NCI-H1436 (cell line): ENCODE measurements around the gene BBLN.

Experiments used
- DNase-seq: peaks from one replicate; lab custom pipeline; 2025; lab: John Stamatoyannopoulos, UW

The BBLN gene

DNA sequence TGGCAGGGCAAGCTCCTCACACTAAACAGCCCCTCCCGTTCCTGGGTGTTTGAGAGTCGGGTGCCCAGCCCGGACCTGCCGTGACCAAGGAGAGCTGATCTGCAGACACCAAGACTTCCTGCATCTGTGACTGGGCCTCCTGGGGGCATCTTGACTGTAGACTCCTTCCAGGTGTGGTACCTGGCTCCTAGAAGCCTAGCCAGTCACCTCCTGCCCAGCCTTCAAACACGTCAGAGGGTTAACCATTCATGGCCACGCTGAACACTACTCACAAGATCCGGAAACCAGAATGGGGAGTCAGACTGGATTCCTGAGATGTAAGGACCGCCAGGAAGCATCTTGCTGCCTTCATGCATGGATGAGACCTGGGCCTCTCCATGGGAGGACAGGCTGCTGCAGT, 14.5 kb upstream of the BBLN start:
- DNase-seq, result no peak

DNA sequence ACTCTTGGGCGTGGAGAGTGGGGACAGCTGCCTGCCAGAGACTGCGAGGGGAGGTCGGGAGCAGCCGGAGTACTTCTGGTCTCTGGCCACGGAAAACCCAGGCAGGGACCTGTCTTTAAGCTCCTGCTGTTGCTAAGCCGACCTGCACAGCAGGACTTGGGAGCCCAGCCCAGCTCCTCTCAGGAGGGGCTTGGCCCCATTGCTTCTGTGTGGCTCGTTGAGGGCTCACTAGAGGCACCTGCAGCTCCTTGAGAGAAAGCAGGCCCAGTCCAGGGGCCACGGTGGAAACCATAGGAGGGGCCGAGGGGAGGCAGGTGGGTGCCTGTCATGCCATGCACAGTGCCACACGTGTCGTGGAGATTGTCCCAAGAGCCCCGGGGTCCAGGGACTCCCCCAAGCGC, 14.1 kb upstream of the BBLN start:
- no peak for DNase-seq

DNA sequence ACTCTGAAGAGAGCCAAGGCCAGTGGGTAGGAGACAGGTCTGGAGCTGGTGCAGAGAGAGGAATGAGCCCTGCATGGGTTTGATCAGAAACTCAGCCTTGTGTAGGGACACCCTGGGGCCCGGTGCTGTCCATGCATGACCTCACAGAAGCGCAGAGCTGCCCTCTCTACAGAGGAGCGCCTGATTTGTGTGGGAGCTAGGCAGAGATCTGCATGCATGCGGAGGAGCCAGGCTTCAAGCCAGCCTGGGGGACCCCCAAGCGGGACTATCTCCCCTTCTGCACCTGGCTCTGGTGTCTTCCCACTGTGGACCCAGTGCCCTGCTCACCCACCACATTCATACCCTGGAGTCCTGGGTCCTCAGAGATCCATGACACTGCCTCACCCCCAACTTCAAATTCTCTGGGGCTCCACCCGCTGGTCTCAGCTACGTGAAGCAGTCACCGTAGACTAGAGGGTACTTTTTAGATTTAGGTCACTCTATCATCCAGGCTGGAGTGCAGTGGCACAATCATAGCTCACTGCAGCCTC, 13.4 kb upstream of the BBLN start:
- DNase-seq, result no peak

DNA sequence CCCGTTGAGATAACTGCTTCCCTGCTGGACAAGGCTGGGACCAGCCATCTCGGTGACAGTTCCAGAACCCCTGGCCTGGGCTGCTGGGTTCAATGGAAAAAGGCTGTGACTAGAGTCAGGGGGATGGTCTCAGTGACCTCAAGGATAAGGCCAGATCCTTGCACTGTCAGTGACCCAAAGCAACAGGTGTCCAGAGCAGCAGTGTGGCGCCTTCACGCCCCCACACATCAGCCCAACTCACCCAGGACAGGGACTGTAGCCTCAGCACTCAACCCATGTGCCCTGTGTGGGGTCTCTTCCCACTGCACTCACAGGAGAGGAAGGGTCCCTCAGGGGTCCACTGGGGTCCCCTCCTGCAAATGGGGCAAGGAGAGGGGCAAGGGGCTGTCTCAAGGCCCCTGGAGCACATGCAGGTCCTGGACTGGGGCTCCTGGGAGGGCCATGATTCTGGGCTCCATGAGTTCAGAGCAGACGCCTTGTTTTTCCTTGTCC, 11.5 kb upstream of the BBLN start:
- no peak for DNase-seq

DNA sequence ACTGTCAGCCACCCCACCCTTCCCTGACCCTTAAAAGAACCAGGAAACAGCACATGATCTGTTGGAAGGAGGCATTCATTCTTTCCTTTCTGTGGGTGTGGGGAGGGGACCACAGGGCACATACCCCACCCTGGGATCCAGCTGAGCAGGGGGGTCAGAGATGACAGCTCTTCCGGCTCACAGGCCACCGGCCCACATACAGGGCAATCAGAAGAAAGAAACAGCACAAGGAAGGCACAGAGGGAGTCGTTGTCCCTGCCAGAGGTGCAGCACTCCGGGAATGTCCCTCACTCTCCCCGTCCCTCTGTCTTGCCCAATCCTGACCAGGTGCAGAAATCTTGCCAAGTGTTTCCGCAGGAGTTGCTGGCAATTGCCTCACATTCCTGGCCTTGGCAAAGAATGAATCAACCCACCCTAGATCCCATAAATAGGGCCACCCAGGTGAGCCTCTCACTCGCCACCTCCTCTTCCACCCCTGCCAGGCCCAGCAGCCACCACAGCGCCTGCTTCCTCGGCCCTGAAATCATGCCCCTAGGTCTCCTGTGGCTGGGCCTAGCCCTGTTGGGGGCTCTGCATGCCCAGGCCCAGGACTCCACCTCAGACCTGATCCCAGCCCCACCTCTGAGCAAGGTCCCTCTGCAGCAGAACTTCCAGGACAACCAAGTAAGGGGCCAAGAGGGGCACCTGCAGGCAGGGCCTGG, 10.9 kb upstream of the BBLN start, which contains the start of gene LCN2:
LCN2 (plus strand) TSS at position 453 of the 701 bp plus-strand sequence; CDS start at position 526, 73 bp downstream.
- DNase-seq, result no peak

DNA sequence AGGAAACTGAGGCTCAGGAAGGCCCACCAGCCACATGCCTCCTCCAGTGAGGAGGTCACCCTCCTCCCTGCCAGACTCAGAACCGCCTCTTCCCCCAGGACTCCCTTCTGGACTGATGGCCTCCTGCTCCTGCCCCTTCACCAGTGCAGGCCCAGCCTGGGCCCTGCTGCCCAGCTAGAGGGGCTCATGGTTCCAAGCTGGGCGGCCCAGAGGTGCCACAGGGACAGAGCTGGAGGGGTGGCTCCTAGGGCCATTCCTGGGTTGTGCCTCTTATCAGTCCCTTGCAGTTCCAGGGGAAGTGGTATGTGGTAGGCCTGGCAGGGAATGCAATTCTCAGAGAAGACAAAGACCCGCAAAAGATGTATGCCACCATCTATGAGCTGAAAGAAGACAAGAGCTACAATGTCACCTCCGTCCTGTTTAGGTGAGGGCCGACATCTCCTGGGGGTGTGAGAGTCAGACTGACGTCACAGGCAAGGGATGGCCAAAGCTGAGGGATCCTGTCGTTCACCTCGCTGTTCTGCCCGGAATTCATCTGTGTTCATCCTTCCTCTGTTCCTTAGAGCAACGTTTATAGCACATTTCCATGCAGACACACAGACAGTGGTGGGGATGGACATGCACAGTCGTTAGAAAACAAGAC, 10.0 kb upstream of the BBLN start:
- DNase-seq, result no peak

DNA sequence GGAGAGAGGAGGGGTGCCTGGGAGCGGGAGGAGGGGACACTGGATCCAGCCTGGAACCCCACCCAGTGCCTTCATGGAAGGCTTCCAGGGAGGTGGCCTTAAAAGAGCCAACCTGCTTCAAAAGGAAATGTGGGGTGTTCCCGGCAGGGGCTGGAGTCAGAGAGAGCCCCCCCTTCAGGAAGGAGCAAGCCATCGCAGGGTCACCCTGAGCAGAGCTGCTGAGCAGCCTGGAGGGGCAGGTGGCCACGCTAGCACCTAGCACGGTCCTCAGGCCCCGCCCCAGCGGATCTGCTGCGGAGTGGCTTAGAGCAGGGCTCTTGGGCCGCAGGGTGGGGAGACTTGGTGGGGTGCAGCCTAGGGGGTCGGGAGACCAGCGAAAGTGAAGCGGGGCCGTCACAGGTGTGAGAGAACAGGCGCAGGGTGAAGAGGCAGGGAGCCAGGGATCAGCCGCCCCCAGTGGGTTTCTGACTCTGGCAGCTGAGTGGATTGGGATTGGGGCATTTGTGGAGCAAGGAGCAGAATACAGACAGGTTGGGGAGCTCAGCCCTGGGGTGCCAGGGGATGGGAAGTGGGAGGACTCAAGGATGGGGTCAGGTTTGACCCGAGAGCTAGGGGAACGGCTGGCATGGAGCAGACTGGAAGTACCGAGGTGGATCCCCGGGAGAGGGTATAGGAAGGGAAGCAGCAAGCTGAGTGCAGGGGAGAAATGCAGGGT, 9.3 kb upstream of the BBLN start:
- peak; percentile 28 for DNase-seq

DNA sequence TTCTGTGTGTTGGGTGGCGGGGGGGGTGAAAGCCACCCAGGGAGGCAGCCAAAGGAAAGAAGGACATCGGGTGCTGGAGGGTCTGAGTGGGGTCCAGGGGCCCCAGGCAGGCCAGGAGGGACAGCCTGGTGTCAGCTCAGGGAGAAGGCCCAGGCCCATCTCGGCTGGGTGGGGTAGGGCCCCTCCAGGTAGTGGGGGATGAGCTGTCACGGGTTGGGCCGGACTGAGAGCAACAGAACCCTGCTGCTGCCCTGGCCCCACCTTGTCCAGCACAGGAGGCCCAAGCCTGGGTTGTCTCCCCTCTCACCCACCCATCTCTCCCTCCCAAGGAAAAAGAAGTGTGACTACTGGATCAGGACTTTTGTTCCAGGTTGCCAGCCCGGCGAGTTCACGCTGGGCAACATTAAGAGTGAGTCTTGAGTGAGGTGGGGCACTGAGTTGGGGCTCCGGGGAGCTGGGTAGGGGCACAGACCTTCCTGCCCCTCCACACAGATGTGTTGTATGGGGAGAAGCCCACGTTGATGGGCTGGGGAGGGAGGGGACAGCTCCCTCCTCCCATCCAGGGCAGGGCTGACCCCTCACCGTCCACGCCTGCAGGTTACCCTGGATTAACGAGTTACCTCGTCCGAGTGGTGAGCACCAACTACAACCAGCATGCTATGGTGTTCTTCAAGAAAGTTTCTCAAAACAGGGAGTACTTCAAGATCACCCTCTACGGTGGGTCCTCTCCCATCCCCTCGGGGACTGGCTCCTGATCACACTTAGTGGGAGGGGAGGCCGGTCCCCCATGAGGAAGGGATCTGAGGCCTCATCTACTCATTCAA, 8.5 kb upstream of the BBLN start:
- DNase-seq, result no peak

DNA sequence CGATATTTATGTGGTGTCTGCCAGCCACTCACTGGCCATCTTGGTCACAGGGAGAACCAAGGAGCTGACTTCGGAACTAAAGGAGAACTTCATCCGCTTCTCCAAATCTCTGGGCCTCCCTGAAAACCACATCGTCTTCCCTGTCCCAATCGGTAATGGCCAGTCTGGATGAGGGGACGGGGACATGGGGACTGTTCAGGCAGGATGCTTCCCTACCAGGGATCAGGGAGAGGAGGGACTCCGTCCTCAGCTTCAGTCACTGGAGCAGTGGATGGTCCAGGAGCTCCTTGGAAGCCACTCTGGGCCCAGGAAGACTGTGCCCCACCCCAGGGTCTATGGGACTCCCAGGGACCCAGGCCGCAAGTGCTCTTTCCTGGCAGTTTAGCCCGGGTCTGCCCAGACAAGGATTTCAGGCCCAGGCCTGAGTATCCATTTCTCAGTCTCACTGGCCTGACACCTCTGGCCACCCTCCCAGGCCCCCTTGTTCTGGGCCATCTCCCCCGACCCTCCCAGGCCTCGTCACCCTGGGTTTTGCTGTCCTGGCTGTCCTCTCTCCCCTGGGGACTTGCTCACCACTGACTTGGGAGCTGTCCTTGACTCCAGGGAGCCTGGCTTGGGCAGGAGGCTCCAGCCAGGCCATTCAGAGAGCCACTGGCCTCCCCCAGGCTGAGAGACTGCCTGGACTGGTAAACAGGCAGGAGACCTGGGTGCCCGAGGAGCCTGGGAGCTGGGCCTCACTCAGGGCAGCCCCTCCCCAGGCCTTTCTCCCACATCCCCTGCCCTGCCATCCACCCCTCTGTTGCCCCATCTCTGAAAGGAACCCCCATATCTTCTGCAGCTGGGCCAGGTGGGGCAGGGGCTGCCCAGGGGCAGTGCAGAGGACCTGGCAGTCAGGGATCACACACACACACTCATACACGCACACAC, 7.7 kb upstream of the BBLN start:
- DNase-seq, result no peak

DNA sequence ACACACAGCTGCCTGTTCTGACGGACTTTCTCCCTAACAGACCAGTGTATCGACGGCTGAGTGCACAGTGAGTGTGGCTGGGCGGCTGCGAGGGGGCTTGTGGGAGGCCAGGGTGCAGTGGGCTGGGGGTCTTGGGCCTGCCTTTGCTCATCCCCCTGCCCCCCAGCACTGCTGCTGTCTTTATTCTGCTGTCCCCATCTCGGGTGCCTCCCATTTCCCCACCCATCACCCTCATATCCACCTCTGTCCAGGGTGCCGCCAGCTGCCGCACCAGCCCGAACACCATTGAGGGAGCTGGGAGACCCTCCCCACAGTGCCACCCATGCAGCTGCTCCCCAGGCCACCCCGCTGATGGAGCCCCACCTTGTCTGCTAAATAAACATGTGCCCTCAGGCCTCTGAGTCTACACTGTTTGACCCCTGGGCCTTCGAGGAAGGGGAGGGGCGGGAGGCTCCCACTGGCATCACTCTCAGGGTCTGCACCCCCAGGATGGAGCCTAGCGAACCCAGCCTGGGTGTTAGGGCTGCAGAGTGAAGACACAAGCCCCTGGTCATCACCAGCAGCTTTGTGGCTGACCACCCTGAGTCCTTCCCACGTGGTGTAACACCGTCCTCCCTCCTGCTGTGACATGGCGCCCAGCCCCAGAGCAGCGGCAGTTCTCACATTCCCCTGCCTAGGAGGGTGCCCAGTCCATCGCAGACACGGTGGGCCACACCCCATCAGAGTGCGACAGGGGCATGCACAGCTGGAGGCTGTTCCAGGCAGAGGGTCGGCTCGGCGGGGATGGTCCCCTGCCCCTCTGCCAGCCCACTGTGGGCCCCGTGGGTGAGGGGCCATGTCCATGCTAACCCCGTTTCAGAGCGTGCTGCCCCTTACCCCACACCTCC, 6.8 kb upstream of the BBLN start:
- no peak for DNase-seq

DNA sequence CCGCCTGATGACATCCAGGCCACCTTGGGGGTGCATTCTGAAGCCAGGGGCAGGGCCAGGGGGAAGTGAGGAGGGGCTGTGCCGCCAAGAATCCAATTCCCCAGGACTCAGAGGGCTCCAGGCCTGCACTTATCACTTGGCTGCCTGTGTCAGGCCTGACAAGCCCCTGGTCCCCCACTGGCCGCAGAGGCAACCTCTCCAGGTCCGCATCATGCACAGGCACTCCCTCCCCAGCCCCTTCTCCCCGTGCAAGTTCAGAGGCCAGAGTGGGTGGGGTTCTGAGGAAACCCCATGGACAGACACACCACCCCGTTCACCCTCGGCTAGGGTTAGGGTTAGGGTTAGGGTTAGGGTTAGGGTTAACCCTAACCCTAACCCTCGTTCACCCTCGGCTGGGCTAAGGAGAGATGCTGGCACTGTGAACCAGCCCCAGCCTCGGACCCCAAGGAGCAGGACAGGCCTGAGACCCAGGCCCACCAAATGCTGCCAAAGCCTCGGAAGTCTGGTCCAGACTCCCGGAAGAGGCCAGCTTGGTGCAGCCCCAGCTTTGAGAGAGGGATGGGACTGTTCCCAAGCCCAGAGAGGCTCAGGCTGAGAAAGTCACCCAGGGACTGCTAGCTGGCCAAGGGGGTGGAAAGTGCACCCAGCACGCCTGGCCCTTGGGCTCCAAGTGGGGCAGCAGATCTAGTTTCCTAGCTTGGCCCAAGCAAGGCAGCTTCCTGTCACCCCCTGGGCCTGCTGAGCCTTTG, 5.9 kb upstream of the BBLN start:
- no peak for DNase-seq

DNA sequence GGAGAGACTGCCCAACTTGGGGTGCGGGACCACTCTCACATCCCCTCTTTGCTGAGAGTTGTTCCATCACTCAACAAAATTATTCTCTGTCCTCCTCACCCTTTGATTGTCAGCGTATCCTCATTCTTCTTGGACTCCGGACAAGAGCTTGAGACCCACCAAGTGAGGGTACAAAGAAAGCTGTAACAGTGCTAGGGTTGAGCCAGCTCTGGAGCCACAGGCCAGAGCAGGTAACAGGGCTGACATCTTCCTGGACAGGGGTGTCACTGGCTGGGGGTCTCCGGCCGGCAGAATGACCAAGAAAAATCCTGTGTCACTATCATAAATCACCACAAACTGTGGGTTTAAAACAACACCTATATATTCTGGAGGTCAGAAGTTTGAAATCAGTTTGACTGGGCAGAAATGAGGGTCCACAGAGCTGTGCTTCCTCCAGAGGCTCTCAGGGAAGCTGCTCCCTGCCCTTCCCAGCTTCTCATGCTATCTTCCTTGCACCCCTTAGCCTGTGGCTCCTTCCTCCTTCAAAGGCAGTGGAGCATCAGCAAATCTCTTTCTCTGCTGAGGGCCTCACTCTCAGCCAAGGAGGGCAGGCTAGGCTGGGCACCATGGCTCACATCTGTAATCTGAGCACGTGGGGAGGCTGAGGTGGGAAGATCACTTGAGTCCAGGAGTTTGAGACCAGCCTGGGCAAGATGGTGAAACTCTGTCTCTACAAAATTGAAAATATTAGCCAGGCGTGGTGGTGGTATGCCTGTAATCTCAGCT, 4.1 kb upstream of the BBLN start:
- DNase-seq, result no peak

DNA sequence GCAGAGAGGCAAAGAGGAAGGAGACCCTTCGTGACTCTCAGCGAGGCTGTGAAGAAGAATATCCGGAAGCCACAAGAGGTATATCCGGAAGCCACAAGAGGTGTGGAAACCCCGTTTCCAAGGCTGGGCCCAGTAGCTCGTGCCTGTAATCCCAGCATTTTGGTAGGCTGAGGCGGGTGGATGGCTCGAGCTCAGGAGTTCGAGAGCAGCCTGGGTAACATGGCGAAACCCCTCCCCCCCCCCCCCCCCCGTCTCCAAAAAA, 612 bp upstream of the BBLN start:
- DNase-seq, result peak; percentile 49

DNA sequence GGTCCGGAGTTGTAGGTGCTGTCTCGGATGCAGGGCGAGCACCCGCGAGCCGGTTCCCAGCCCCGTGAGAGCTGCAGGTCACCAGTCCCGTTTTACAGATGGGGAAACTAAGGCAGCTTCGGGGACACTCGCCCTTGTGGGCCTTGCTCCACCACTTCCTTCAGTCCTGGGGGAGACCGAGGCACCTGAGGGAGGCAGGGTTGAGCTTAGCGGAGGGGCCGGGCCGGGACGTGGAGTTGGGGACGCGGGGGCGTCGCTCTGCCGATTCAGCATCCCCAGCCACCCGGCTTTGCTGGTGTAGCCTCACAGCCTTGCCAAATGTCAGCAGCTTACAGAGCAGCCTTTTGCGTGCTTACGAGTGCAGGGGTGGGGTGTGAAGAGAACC, 530 bp downstream of the BBLN start:
- no peak for DNase-seq

DNA sequence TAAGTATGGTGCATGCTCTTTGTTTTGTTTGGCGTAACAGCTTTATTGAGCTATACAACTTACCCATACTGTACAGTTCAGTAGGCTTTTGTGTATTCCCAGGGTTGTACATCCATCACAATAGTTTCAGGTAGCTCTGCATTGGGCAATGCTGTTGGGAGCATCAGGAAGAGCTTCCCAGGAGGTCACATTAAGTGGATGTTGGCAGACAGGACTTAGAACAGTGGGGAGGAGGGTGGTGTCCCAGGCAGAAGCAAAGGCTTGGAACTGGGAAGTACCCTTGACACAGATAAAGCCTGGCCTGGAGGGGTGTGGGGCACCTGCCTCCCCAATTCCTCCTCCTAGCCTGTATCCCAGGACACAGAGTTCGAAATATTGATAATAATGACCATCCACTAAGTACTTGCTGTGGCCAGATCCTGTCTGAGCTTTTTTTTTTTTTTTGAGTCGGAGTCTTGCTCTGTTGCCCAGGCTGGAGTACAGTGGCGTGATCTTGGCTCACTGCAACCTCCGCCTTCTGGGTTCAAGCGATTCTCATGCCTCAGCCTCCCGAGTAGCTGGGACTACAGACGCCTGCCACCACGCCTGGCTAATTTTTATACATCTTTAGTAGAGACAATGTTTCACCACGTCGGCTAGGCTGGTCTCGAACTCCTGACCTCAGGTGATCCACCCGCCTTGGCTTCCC, 1.3 kb downstream of the BBLN start:
- DNase-seq, result no peak

DNA sequence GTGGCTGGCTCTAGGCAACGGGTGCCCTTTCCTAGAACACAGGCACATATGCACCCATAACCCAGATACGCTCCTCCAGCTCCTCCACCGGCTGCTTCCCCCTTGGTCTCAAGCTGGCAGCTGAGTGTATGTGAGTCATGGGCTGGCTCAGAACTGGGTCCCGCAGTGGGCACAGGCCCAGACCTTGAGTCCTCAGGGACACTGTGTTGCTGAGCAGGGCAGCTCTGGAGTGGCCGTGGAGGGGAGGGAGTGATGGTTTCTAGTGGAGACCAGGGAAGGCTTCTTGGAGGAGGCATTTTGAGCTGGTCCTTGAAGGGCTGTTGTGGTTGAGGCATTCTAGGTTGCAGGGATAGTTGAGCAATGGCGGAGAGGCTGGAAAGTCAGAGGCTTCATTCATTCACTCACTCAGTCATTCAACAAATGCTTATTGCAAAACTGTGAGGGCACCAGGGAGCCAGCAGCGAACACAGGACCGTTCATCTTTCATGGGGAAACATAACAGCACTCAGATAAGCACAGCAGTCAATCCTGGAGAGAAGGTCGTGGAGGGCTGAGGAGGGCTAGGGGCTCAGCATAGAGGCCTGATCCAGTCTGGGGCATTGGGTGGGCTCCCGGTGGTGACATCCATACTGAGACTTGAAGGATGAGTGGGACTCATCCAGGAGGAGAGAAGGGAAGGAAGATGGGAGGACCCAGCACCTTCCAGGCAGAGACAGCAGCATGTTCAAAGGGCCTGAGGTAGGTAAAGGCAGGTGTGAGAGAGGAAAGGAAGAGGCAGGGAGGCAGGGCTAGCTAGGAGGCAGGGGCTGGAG, 2.4 kb downstream of the BBLN start:
- no peak for DNase-seq

DNA sequence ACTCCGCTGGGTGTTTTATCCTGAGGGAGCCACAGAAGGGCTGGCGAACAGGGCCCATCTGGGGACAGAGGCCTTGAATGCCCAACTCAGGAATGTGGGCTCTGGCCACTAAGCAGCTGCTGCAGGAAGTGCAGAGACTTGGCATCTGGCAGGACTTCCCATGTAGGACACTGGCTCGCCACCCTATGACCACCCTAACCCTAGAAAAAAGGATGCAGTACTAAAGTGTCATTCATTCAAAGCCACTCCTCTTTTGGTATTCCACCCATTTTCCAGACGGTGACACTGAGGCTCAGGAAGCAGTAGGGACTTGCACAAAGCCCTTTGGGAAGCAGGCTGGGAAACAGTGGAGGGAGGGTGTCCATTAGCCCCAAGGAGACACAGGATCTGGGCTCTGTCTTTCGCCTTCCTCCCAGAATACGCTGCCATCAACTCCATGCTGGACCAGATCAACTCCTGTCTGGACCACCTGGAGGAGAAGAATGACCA, 3.0 kb downstream of the BBLN start:
- no peak for DNase-seq
